HG03064 (cell line): ENCODE measurements around the gene ANKRD36.
"Not testable (repeated sequence)": the region's sequence is repeated elsewhere in the genome, so short reads cannot be mapped to it uniquely, and the experiment has no call there.

ENCODE experiments used
- ATAC-seq: cut with Tn5 transposase; IDR thresholded peaks from one replicate; pipeline ENCODE4 v1.9.1; 2021; ENCODE audit warnings: low read depth; ENCODE audit not compliant: unreplicated experiment

The ANKRD36 gene

GRCh38 chr2:97113050-97113881 lies at the start of gene ANKRD36:
ANKRD36 (plus strand) TSS chr2:97113153; CDS start chr2:97113740, 587 bp downstream.
- ATAC-seq: peak; percentile 83

- ATAC-seq: not testable (repeated sequence)
These were observed 46.9 kb upstream of the ANKRD36 start for GRCh38 chr2:97066030-97066429.

GRCh38 chr2:97067279-97068004 lies 45.5 kb upstream of the ANKRD36 start:
- no peak for ATAC-seq

- no peak for ATAC-seq
These were observed 44.9 kb upstream of the ANKRD36 start for GRCh38 chr2:97068074-97068473.

GRCh38 chr2:97068722-97069121 lies 44.2 kb upstream of the ANKRD36 start:
- not testable (repeated sequence) for ATAC-seq

- not testable (repeated sequence) for ATAC-seq
These were observed 42.0 kb upstream of the ANKRD36 start for GRCh38 chr2:97070915-97071314.

- not testable (repeated sequence) for ATAC-seq
These were observed 35.7 kb upstream of the ANKRD36 start for GRCh38 chr2:97077213-97077612.

- ATAC-seq: not testable (repeated sequence)
These were observed 32.1 kb upstream of the ANKRD36 start for GRCh38 chr2:97080855-97081254.

GRCh38 chr2:97082206-97082605 lies 30.7 kb upstream of the ANKRD36 start:
- not testable (repeated sequence) for ATAC-seq

- not testable (repeated sequence) for ATAC-seq
These were observed 29.4 kb upstream of the ANKRD36 start for GRCh38 chr2:97083516-97083915.

- ATAC-seq: not testable (repeated sequence)
These were observed 27.9 kb upstream of the ANKRD36 start for GRCh38 chr2:97085093-97085492.

GRCh38 chr2:97088706-97089105 lies 24.2 kb upstream of the ANKRD36 start:
- ATAC-seq: not testable (repeated sequence)

GRCh38 chr2:97092946-97093345 lies 20.0 kb upstream of the ANKRD36 start:
- ATAC-seq: not testable (repeated sequence)

- peak; percentile 11 for ATAC-seq
These were observed 18.8 kb upstream of the ANKRD36 start for GRCh38 chr2:97093983-97094771.

- peak; percentile 76 for ATAC-seq
These were observed 18.0 kb upstream of the ANKRD36 start, which contains the start of gene FAHD2B for GRCh38 chr2:97094772-97095611. FAHD2B (minus strand) TSS chr2:97094882; CDS start chr2:97091706, 3,176 bp downstream.

GRCh38 chr2:97095661-97096060 lies 17.3 kb upstream of the ANKRD36 start:
- ATAC-seq: no peak

GRCh38 chr2:97098786-97099372 lies 14.1 kb upstream of the ANKRD36 start:
- not testable (repeated sequence) for ATAC-seq

GRCh38 chr2:97106878-97107277 lies 6.1 kb upstream of the ANKRD36 start:
- ATAC-seq: not testable (repeated sequence)

GRCh38 chr2:97111246-97111645 lies 1.7 kb upstream of the ANKRD36 start:
- not testable (repeated sequence) for ATAC-seq
